HFF-Myc (cell line): ENCODE data around the gene WFIKKN1.

ENCODE experiments used
- DNase-seq: peaks from one replicate; pipeline ENCODE4 v3.0.0-alpha.2; 2011; ENCODE audit warnings: low read depth; ENCODE audit errors: extremely low read depth
- H3K4me3 ChIP-seq: replicated peaks from 2 replicates; pipeline ENCODE4 v1.5.1; 2011; ENCODE audit warnings: low read depth, mild to moderate bottlenecking, control low read depth, low read length
- CTCF ChIP-seq: IDR thresholded peaks from 2 replicates; pipeline ENCODE4 v1.5.1; 2012; ENCODE audit warnings: mild to moderate bottlenecking, low read depth, low read length, control low read depth; ENCODE audit errors: missing control alignments

Gene WFIKKN1

GRCh38 chr16:606656-607307 lies 24.0 kb upstream of the WFIKKN1 start:
- DNase-seq, result no peak
- TF ChIP-seq CTCF, result no peak
- no peak overlapping the region for H3K4me3 ChIP-seq

GRCh38 chr16:608019-608418 lies 22.8 kb upstream of the WFIKKN1 start:
- no peak for TF ChIP-seq CTCF
- H3K4me3 ChIP-seq, result no peak overlapping the region
- DNase-seq, result no peak

GRCh38 chr16:609316-609715 lies 21.5 kb upstream of the WFIKKN1 start:
- TF ChIP-seq CTCF, result no peak
- DNase-seq, result no peak
- no peak overlapping the region for H3K4me3 ChIP-seq

GRCh38 chr16:609984-610383 lies 20.8 kb upstream of the WFIKKN1 start:
- TF ChIP-seq CTCF, result no peak
- no peak for DNase-seq
- no peak overlapping the region for H3K4me3 ChIP-seq

GRCh38 chr16:610513-611381 lies 20.0 kb upstream of the WFIKKN1 start:
- no peak for DNase-seq
- no peak overlapping the region for H3K4me3 ChIP-seq
- TF ChIP-seq CTCF, result peak; percentile 43

- DNase-seq, result no peak
- no peak overlapping the region for H3K4me3 ChIP-seq
These were observed 15.7 kb upstream of the WFIKKN1 start for GRCh38 chr16:615122-615521.

More at GRCh38 chr16:615122-615521, 15.7 kb upstream of the WFIKKN1 start:
- no peak for TF ChIP-seq CTCF
